Progenitor cell of endocrine pancreas (in vitro differentiated cells): Measurements from ENCODE around the gene PRKAR1B. TPM values are rescaled to one million over a fixed set of nuclear protein-coding genes. Genes with fewer than 3 reads are reported as not detected.
A peak's percentile ranks its signal among the peaks of the same experiment; 100 is the strongest.

Source experiments
- DNase-seq: peaks from one replicate; pipeline ENCODE4 v3.0.0; 2021; ENCODE audit warnings: low spot score; ENCODE audit not compliant: unreplicated experiment
- H3K27ac Mint-ChIP-seq: 2 replicates; pipeline ENCODE4 v1.8.0; 2021; ENCODE audit warnings: mild to moderate bottlenecking, moderate library complexity, mixed read lengths
- H3K27me3 Mint-ChIP-seq: 2 replicates; pipeline ENCODE4 v1.8.0; 2021; ENCODE audit warnings: mixed read lengths
- H3K36me3 Mint-ChIP-seq: 2 replicates; pipeline ENCODE4 v1.8.0; 2022; ENCODE audit warnings: mixed read lengths; ENCODE audit not compliant: insufficient read depth
- H3K4me1 Mint-ChIP-seq: 2 replicates; pipeline ENCODE4 v1.8.0; 2021; ENCODE audit warnings: low read depth, mixed read lengths
- H3K4me3 Mint-ChIP-seq: 2 replicates; pipeline ENCODE4 v1.8.0; 2021; ENCODE audit warnings: low read depth, mild to moderate bottlenecking, moderate library complexity, mixed read lengths
- H3K9me3 Mint-ChIP-seq: 2 replicates; pipeline ENCODE4 v1.8.0; 2021; ENCODE audit warnings: low read depth, mixed read lengths
- total RNA-seq: library from RNA; stranded (reverse); gene quantifications from 2 replicates; pipeline ENCODE4 v1.2.1, GENCODE V29; 2021
- TF ChIP-seq, protein P1 (sequence below): fragments of 200-600 bp; sonication (generic); IDR thresholded peaks from one replicate; pipeline ENCODE4 v1.5.0; 2021; ENCODE audit warnings: antibody characterized with exemption, mild to moderate bottlenecking; ENCODE audit not compliant: unreplicated experiment

The PRKAR1B gene
- total RNA-seq, 1 donor from 2014 or later, result 54.2 TPM

DNA sequence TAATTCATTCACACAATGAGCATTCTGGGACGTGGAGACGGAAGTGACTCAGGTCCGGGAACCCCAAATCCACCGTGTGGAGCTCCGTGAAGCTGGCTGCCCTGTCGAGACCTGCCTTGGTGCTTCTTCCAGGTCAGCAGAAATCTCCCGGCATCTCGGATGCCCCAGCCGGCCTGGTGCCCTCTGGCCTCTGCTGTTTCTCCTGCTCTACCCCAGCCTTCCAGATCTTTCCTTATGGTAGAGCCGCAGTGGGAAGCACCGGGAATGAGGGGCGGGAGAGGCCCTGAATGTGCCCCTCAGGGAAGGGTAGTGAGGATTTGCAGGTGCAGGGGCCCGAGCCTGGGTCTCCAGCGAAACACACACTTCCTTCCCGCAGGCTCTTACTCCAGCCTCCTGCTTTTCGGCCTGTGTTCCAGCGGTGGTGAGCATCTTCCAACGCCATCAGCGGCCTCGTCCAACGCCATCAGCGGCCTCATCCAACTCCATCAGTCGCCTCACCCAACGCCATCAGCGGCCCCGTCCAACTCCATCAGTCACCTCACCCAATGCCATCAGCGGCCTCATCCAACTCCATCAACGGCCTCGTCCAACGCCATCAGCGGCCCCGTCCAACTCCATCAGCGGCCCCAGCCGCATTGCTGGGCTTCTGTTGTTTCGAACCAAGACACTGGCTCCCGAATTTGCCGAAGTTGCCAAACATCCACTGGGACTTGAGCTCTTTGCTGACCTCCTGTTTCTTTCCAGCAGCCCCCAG is 150.4 kb downstream of the PRKAR1B start:
- DNase-seq, result no peak
- H3K27me3 Mint-ChIP-seq, result no peaks in the 10 kb centered on the region
- H3K4me3 Mint-ChIP-seq, result no peak overlapping the region
- H3K9me3 Mint-ChIP-seq, result no peaks in the 10 kb centered on the region
- no peak overlapping the region for H3K27ac Mint-ChIP-seq
- TF ChIP-seq, protein P1, sequence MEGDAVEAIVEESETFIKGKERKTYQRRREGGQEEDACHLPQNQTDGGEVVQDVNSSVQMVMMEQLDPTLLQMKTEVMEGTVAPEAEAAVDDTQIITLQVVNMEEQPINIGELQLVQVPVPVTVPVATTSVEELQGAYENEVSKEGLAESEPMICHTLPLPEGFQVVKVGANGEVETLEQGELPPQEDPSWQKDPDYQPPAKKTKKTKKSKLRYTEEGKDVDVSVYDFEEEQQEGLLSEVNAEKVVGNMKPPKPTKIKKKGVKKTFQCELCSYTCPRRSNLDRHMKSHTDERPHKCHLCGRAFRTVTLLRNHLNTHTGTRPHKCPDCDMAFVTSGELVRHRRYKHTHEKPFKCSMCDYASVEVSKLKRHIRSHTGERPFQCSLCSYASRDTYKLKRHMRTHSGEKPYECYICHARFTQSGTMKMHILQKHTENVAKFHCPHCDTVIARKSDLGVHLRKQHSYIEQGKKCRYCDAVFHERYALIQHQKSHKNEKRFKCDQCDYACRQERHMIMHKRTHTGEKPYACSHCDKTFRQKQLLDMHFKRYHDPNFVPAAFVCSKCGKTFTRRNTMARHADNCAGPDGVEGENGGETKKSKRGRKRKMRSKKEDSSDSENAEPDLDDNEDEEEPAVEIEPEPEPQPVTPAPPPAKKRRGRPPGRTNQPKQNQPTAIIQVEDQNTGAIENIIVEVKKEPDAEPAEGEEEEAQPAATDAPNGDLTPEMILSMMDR, result no peak
- H3K4me1 Mint-ChIP-seq, result no peaks in the 10 kb centered on the region
- H3K36me3 Mint-ChIP-seq, result peaks cover 21% of the 10 kb centered on the region

DNA sequence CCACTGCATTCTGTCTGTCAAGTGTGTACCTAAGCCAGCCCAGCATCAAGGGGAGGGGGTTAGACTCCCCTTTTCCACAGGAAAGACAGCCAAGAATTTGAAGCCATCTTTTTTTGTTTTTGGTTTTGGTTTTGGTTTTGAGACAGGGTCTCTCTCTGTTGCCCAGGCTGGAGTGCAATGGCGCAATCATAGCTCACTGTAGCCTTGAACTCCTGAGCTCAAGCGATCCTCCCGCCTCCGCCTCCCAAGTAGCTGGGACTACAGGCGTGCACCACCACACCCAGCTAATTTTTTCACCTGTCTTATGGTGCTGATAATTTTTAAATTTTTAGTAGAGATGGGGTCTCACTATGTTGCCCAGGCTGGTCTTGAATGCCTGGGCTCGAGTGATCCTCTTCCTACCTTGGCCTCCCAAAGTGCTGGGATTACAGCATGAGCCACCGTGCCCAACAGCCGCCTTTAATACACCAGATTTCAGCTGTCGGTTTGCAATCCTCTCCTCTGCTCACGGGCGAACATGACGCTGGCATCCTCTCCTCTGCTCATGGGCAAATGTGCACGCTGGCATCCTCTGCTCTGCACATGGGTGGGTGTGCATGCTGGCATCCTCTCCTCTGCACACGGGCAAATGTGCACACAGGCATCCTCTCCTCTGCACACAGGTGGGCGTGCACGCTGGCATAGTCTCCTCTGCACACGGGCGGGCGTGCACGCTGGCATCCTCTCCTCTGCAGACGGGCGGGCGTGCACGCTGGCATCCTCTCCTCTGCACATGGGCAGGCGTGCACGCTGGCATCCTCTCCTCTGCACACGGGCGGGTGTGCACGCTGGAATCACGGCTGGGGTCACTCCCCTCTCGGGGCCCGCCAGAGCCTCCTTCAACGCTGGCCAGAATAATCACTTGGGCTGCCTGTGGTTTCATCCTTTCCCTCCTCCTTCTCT is 151.4 kb downstream of the PRKAR1B start:
- Mint-ChIP-seq H3K9me3 (no peaks in the 10 kb centered on the region), H3K4me3 (no peak overlapping the region), H3K27me3 (no peaks in the 10 kb centered on the region), H3K27ac (no peak overlapping the region), H3K36me3 (peaks cover 18% of the 10 kb centered on the region), H3K4me1 (no peaks in the 10 kb centered on the region)
- TF ChIP-seq, protein P1, result no peak
- DNase-seq, result no peak

DNA sequence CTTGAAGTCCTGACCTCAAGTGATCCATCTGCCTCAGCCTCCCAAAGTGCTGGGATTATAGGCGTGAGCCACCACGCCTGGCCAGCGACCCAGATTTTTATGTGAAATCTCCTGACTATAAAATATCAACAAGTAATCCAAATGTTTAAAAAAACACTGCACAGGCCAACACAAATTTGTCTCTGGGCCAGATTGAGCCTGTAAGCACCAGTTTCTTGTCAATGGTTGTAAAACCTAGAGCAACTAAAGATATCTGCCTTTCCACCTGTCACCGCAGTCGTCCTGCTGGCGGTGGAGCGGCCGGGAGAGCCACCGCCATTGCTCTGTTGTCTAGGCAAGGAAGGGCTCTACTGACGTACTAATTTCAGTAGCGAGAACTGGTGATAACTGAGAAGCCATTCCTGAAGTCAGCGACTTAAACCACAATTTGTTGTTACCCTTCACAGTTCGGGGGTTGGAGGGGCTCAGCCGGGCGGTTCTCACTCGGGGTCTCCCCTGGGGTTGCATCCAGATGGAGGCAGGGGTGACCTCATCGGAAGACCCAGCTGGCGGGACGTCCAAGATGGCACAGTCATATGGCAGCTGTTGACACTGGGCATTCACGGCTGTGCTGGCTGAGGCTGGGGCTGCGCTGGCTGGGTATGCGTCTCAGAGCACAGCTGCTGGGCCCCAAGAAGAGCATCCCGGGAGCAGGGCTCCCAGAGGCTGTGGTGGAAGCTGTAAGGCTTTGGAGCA is 152.3 kb downstream of the PRKAR1B start:
- H3K4me3 Mint-ChIP-seq, result no peak overlapping the region
- no peaks in the 10 kb centered on the region for H3K4me1 Mint-ChIP-seq
- H3K27ac Mint-ChIP-seq, result no peak overlapping the region
- H3K9me3 Mint-ChIP-seq, result no peaks in the 10 kb centered on the region
- peaks cover 18% of the 10 kb centered on the region for H3K36me3 Mint-ChIP-seq
- no peak for DNase-seq
- TF ChIP-seq, protein P1, result no peak
- H3K27me3 Mint-ChIP-seq, result no peaks in the 10 kb centered on the region

DNA sequence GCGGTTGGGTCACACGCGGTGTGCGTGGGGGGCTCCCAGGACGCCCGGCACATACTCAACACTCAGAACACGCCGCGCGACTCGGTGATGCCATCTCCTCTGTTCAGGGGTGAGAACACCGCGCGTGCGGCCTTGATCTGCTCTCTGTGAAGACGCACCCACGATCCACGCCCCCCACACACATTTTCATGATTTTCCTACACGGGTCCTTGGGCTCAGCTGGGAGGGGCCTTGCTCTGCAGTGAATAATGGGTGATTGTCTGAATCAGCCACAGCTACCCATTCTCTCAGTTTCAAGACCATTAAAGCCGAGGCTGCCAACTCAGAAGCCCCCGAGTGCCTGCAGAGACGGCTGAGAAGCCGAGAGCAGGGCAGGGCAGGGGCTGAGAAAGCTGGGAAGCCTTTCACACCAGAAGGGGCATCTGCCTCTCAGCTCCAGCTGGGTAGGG is 153.1 kb downstream of the PRKAR1B start:
- H3K36me3 Mint-ChIP-seq, result peaks cover 17% of the 10 kb centered on the region
- no peaks in the 10 kb centered on the region for H3K9me3 Mint-ChIP-seq
- TF ChIP-seq, protein P1, result no peak
- DNase-seq, result no peak
- no peaks in the 10 kb centered on the region for H3K4me1 Mint-ChIP-seq
- no peak overlapping the region for H3K4me3 Mint-ChIP-seq
- peak overlapping the region; percentile 5 for H3K27ac Mint-ChIP-seq
- no peaks in the 10 kb centered on the region for H3K27me3 Mint-ChIP-seq
